Duodenal mucosa (tissue), 2 donors: ENCODE measurements around the gene USP3.

Source experiments
- H3K27ac ChIP-seq: one replicate; pipeline ENCODE4 v1.7.0; 2013; ENCODE audit warnings: low read depth, low read length
- H3K27me3 ChIP-seq, 2 donors: one replicate each; pipeline ENCODE4 v1.7.0; 2013; ENCODE audit warnings: low read length in 2 of 2, control low read depth in 1 of 2; ENCODE audit not compliant: insufficient read depth in 2 of 2, control insufficient read depth in 1 of 2
- H3K36me3 ChIP-seq, 2 donors: one replicate each; pipeline ENCODE4 v1.7.0; 2013; ENCODE audit warnings: low read length in 2 of 2, control low read depth in 1 of 2; ENCODE audit not compliant: insufficient read depth in 2 of 2, control insufficient read depth in 1 of 2
- H3K4me1 ChIP-seq, 2 donors: one replicate each; pipeline ENCODE4 v1.7.0; 2013; ENCODE audit warnings: low read length in 2 of 2, control low read depth in 1 of 2; ENCODE audit not compliant: insufficient read depth in 2 of 2, control insufficient read depth in 1 of 2
- H3K4me3 ChIP-seq, 2 donors: one replicate each; pipeline ENCODE4 v1.7.0; 2013; ENCODE audit warnings: low read length in 2 of 2, low read depth in 1 of 2
- H3K9ac ChIP-seq, 2 donors: one replicate each; pipeline ENCODE4 v1.7.0; 2013; ENCODE audit warnings: low read length in 2 of 2, low read depth in 1 of 2
- H3K9me3 ChIP-seq, 2 donors: one replicate each; pipeline ENCODE4 v1.7.0; 2013; ENCODE audit warnings: low read length in 2 of 2, control low read depth in 1 of 2; ENCODE audit not compliant: control insufficient read depth in 1 of 2

The USP3 gene

GRCh38 chr15:63556736-63557135, 52.3 kb downstream of the USP3 start:
- Histone ChIP-seq H3K27ac (no peak overlapping the region), H3K9ac (no peak overlapping the region), H3K36me3 (peaks cover 17 to 34% of the 10 kb centered on the region in 2 donors), H3K9me3 (no peaks in the 10 kb centered on the region), H3K4me3 (no peak overlapping the region), H3K4me1 (peaks cover 13 to 25% of the 10 kb centered on the region in 2 donors), H3K27me3 (no peaks in the 10 kb centered on the region)

DNA sequence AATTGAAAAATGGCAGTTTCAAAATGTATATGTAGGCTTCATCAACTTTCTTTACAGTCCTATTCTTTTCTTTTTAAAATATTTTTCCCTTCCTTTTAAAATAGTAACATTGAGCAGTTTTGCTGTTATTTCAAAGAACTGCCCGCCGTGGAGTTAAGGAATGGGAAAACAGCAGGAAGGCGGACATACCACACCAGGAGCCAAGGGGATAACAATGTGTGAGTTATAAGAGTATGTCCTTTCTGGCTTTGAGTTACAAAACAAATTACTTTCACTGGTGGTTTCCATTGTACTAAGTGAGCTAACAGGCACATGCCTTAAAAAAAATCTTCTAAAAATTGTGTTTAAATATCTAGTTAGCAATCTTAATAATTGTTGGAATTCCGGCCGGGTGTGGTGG, 55.4 kb downstream of the USP3 start:
- no peak overlapping the region for H3K9ac ChIP-seq
- H3K36me3 ChIP-seq: peaks cover 31 to 62% of the 10 kb centered on the region in 2 donors
- no peak overlapping the region for H3K27ac ChIP-seq
- H3K27me3 ChIP-seq: no peaks in the 10 kb centered on the region
- no peaks in the 10 kb centered on the region for H3K9me3 ChIP-seq
- H3K4me1 ChIP-seq: no peaks in the 10 kb centered on the region
- H3K4me3 ChIP-seq: no peak overlapping the region

DNA sequence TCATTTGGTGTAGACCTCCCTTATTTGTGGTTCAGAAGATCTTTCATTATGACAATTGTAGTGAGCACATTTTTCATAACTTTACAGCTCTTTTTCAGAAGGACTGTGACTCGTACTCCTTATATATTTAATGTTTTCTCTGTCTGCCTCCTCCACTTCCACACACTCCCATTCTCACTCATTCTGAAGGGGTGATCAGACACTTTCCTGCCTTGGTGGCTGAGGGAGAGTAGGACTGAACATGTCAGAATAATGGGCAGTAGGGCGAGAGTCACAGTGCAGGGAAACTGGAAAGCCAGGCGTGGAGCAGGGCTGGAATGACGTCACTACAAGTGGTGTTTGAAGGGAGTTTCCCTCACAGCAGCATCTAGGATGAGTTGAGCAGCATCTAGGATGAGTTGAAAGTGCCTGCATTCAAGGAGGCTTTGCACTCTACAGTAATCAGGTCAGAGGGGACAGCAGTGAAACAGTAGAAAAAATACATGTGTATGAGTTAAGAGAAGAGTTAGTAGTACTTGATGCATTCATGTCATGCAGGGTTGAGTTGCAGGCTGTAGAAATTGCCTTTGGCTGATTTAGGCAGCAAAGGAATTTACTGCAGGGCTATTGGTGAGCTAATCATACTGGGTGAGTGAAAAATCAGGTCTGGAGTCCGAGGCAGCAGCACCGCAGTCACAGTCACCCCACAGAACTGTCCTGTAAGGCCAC, 56.5 kb downstream of the USP3 start:
- Histone ChIP-seq H3K36me3 (peaks cover 31 to 66% of the 10 kb centered on the region in 2 donors), H3K4me3 (no peak overlapping the region), H3K9ac (no peak overlapping the region), H3K9me3 (no peaks in the 10 kb centered on the region), H3K4me1 (no peaks in the 10 kb centered on the region), H3K27me3 (no peaks in the 10 kb centered on the region), H3K27ac (no peak overlapping the region)

GRCh38 chr15:63564093-63564492, 59.7 kb downstream of the USP3 start:
- Histone ChIP-seq H3K4me3 (no peak overlapping the region), H3K9ac (no peak overlapping the region), H3K9me3 (no peaks in the 10 kb centered on the region), H3K27ac (no peak overlapping the region), H3K27me3 (no peaks in the 10 kb centered on the region), H3K36me3 (peaks cover 32 to 66% of the 10 kb centered on the region in 2 donors), H3K4me1 (no peaks in the 10 kb centered on the region)

GRCh38 chr15:63565536-63566186, 61.3 kb downstream of the USP3 start:
- Histone ChIP-seq H3K27ac (no peak overlapping the region), H3K36me3 (peaks cover 39 to 69% of the 10 kb centered on the region in 2 donors)

GRCh38 chr15:63572749-63573464, 68.5 kb downstream of the USP3 start:
- no peaks in the 10 kb centered on the region for H3K4me1 ChIP-seq
- H3K27ac ChIP-seq: no peak overlapping the region
- peaks cover 31 to 53% of the 10 kb centered on the region in 2 donors for H3K36me3 ChIP-seq

More at GRCh38 chr15:63565536-63566186, 61.3 kb downstream of the USP3 start:
- H3K9ac ChIP-seq: no peak overlapping the region
- H3K4me1 ChIP-seq: no peaks in the 10 kb centered on the region
- H3K27me3 ChIP-seq: no peaks in the 10 kb centered on the region
- no peaks in the 10 kb centered on the region for H3K9me3 ChIP-seq
- H3K4me3 ChIP-seq: no peak overlapping the region

GRCh38 chr15:63573533-63573932, 69.1 kb downstream of the USP3 start:
- peaks cover 30 to 47% of the 10 kb centered on the region in 2 donors for H3K36me3 ChIP-seq

More at GRCh38 chr15:63572749-63573464, 68.5 kb downstream of the USP3 start:
- no peaks in the 10 kb centered on the region for H3K9me3 ChIP-seq
- no peaks in the 10 kb centered on the region for H3K27me3 ChIP-seq
- no peak overlapping the region for H3K4me3 ChIP-seq
- H3K9ac ChIP-seq: no peak overlapping the region

DNA sequence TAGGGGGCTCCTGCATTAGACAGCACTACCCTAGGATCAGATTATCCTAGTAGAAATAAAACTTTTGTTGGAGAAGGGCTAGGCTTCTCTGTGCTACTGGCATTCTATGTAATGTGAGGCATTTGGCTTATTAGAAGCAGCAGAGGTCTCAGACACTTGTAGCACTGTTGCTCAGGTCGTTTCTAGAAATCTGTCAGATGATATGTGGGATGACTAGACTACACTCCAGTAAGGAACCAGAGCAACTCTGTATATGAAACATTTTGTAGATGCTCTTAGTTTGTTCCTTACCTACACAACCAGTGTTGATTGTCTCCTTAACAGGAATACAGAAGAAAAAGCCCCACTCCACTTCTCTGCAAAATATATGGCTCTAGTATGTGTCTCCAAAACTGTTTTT, 70.9 kb downstream of the USP3 start:
- Histone ChIP-seq H3K4me1 (no peaks in the 10 kb centered on the region), H3K27me3 (no peaks in the 10 kb centered on the region), H3K4me3 (no peak overlapping the region), H3K27ac (no peak overlapping the region), H3K9me3 (no peaks in the 10 kb centered on the region), H3K36me3 (peaks cover 25 to 44% of the 10 kb centered on the region in 2 donors), H3K9ac (no peak overlapping the region)

More at GRCh38 chr15:63573533-63573932, 69.1 kb downstream of the USP3 start:
- Histone ChIP-seq H3K4me1 (no peaks in the 10 kb centered on the region), H3K4me3 (no peak overlapping the region), H3K27me3 (no peaks in the 10 kb centered on the region), H3K9ac (no peak overlapping the region), H3K27ac (no peak overlapping the region), H3K9me3 (no peaks in the 10 kb centered on the region)

DNA sequence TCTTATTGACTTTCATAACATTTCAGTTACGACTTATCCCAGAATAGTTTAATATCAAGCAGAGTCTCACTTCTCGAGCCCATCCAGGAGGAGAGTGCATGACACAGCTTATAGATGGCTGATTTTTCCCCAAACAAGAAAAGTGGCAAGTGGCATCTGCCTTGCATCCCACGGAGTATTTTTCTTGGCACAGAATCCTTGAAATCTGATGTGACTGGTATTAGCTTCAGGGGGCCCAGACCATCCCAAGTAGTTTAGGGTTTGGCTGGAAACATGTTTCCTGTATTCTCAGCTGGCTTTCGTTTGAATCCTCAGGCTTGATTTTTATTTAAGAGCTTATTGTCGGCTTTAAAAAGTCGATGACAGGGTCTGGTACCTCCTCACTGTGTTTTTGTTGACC, 72.0 kb downstream of the USP3 start:
- H3K27me3 ChIP-seq: no peaks in the 10 kb centered on the region
- H3K4me3 ChIP-seq: no peak overlapping the region
- no peak overlapping the region for H3K27ac ChIP-seq
- H3K9ac ChIP-seq: no peak overlapping the region
- H3K4me1 ChIP-seq: no peaks in the 10 kb centered on the region
- peaks cover 18 to 42% of the 10 kb centered on the region in 2 donors for H3K36me3 ChIP-seq
- no peaks in the 10 kb centered on the region for H3K9me3 ChIP-seq

GRCh38 chr15:63582179-63582578, 77.8 kb downstream of the USP3 start:
- H3K27ac ChIP-seq: no peak overlapping the region
- H3K9me3 ChIP-seq: no peaks in the 10 kb centered on the region
- no peak overlapping the region for H3K9ac ChIP-seq
- H3K4me1 ChIP-seq: no peaks in the 10 kb centered on the region
- H3K27me3 ChIP-seq: no peaks in the 10 kb centered on the region
- peaks cover 8 to 30% of the 10 kb centered on the region in 2 donors for H3K36me3 ChIP-seq
- no peak overlapping the region for H3K4me3 ChIP-seq
